Hematopoietic multipotent progenitor cell treated with erythropoietin and hydrocortisone succinate and interleukin-3 and kit ligand, for 6 days (in vitro differentiated cells): ENCODE results near the gene NLK.
A peak's percentile ranks its signal among the peaks of the same experiment; 100 is the strongest.
"Not testable (repeated sequence)": the region's sequence is repeated elsewhere in the genome, so short reads cannot be mapped to it uniquely, and the experiment has no call there.

Experiments used
- DNase-seq: peaks from one replicate; pipeline ENCODE4 v3.0.0-alpha.2; 2015

Gene NLK

GRCh38 chr17:28204751-28205150 lies 162.3 kb downstream of the NLK start:
- no peak for DNase-seq

GRCh38 chr17:28206292-28206691 lies 163.8 kb downstream of the NLK start:
- no peak for DNase-seq

GRCh38 chr17:28211811-28212210 lies 169.3 kb downstream of the NLK start:
- DNase-seq: no peak

DNA sequence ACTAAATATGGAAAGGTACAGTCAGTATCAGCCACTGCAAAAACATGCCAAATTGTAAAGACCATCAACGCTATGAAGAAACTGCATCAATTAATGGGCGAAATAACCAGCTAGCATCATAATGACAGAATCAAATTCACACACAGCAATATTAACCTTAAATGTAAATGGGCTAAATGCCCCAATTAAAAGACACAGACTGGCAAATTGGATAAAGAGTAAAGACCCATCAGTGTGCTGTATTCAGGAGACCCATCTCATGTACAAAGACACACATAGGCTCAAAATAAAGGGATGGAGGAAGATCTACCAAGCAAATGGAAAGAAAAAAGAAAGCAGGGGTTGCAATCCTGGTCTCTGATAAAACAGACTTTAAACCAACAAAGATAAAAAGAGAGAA lies 171.1 kb downstream of the NLK start:
- DNase-seq: not testable (repeated sequence)

DNA sequence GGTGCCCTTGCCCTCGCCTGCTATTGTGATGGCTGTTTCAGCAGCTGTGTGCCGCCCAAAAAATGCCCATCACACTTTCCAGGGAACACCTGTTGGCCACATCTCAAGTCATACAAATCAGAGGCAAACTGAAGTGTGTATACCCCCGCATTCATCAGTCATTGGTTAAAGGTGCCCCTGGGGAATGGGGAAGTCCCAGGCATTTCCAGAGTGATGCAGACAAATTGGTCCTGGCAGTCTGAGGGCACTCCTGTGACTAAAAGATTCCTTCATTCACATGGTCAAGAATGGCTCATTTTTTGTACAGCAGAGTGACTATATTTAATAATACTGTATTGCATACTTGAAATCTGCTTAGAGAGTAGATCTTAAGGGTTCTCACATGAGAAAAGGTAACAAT lies 173.6 kb downstream of the NLK start:
- no peak for DNase-seq

- DNase-seq: peak; percentile 61
Observed at GRCh38 chr17:28216528-28216927, 174.1 kb downstream of the NLK start.

- no peak for DNase-seq
Observed at GRCh38 chr17:28219771-28220170, 177.3 kb downstream of the NLK start.

DNA sequence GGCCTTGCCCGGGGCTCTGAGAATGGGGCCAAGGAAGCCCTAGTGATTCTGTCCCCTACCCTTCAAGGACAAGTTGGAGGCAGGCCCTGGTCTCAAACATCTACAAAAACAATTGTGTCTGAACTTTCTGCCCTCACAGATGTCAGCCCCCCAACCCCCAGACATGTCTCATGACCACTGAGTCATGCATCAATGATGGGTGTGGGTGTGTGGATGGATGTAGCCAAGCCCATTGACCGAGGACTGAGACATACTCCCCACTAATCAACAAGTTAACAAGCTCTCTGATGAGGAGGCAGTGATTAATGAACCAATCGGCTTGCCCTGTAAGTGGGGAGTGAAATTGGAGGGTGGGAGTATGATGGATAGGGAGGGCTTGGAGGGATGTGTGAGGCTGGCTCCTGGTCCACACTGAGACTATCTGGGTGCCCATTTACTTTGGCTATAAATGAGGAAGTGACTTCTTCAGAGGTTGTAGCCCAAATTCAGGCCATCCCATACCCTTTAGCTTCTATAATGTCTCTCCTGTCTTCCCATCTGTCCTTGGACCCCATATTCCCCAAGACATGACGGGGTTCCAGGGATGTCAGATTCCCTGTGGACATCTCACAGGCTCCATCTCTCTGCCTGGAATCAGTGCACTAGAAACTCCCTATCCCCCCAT lies 179.4 kb downstream of the NLK start:
- no peak for DNase-seq

DNA sequence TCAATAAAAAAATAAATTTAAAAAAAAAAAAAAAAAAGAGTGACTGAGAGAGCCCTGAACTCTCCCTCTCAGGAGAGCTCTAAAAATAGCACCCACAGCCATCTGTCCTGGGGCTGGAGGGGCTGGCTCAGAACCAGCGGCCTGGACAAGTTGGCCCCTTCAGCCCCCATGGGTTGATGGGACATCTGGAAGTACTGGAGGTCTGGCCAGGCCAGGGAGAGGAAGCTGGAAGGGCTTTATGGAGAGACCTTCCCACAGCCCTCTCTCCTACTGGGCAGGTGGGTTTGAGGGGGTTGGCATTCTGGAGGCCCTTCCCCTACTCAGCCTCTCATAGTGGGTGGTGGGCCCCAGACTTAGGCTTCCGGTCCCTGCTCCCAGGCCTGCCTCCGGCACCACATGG lies 182.8 kb downstream of the NLK start:
- DNase-seq: no peak

- DNase-seq: no peak
Observed at GRCh38 chr17:28225867-28226266, 183.4 kb downstream of the NLK start.

DNA sequence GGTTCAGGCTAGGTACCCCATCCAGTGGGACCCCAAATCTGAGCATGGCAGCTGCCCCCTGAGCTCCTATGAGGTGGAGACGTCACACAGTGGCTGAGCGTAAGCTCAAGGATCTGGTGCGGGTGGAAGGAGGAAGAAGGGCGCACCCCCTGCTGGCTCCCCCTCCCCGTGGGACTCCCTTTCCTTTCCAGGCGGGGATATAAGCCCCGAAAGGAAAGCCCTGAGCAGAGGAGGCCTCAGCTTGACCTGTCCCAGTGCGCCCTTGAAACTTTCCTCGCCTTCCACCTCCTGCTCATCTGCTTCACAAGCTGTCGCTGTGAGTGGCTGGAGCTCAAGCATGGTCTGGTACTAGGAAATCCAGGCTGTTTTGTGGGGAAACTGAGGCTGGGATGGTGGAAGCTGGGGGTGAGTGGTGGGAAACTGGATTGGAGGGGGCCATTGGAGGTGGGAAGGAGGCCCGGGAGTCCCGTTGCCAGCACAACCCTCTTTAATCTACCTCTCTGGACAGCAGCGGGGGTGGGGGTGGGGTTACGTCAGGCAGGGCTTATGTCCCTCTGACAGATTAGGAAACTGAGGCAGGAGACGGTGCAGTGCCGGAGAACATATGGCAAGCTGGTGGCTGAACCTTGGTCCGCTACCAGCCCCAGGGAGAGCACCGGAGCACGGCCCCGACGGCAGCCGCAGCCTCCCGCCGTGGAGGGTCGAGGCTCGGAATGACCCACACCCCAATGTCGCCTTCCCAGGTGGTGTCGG lies 184.3 kb downstream of the NLK start:
- DNase-seq: no peak

- peak; percentile 85 for DNase-seq
Observed at GRCh38 chr17:28227316-28228108, 185.0 kb downstream of the NLK start.

DNA sequence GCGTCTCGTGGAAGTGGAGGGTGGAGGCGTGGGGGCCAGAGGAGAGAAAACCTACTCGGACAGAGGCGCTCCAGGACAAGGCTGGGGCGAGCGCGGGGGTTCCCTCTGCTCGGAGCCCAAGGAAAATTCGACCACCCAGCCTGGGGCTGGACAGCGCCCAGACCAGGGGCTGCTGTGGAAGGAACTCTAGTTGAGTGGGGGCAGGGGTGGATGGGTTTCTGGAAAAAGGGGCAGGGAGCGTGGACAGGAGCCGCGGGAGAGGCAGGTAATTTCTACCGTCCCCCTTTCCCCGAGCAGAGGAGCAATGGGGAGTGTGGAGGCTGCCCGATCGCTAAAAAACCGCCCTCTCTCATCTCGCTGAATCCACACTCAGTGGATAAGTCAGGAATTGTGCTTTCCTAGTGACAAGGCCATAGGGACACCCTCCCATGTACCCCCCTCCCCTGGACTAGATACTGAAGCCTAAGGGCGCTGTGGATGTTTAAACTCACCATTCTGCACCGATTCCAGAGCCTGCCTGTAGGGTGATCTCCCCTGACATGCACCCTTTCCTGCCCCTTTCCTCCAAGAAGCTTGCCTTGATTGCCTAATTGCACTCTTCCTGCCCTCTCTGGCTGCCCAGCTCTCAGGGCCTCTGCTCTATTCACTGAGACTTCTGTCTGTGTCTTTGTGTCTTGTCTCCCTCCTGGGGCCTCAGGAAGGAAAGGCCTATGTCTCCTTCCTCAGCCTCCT lies 185.8 kb downstream of the NLK start:
- peak; percentile 50 for DNase-seq

DNA sequence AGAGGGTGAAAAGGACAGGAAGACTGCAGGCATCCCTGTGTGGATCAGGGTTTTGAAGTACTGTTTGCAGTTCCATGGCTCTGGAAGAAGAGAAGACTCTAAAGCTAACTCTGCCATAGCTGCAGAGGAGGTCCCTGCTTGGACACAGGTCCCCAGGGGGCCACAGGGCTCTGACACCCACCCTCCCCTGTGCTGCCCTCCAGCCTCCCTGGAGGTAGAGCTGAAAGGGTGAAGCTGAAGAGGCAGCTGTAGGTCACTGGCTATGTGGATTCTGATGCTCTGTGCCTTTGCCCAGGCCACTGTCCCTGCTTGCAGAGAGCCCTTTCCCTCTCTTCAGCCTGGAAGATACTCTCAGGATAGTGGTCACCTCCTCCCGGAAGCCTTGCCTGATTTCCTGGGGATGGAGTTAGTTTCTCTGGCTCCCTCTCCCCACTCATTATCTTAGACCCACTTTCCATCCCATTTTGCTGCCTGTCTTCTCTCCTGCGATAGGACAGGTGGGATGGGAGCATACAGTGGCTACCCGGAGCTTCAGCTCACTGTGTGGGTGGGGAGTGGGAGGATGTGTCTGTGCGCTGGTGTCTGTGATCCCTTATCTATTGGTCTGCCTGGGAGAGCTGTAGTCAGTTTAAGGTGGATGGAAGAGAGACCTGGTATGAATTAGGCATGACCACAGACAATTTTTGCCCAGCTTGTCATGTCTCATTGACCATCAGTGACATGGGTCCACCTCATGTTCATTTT lies 186.7 kb downstream of the NLK start:
- no peak for DNase-seq

GRCh38 chr17:28230011-28230410 lies 187.5 kb downstream of the NLK start:
- peak; percentile 58 for DNase-seq

DNA sequence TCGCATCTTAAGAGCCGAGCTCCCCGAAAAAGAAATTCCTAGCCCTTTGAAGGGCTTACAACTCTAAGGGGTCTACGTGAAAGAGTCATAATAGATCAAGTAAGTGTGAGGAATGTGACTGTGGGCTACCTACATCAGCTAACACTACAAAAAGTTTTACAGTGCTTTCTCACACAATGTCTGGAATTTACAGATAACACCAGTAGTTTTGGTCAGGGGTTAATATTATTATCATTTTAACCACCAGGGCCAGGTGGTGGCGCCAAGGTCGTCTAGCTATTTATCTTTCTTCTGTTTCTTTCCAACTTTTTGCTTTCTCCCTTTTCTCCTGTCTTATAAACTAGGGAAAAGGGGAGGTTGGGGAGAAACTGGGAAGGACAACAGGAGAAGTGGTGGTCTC lies 188.1 kb downstream of the NLK start:
- DNase-seq: peak; percentile 74

DNA sequence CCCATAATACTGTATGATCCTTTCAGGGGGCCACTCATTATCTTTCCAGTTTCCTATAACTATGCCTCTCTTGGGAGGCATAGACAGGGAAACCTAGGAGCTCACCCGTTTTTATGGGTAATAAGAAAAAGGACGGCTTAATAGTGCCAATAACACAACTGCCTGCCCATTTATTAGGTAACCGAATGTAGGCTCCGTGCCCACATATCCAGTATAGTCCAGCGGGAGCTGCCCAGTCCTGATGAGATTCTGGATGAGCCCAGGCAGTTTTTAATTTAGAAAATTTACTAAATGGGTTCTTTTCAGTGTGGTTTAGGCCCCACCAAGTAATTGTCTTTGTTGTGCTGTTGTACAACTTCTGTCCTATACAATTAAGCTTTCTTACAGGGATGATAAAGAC lies 189.1 kb downstream of the NLK start:
- not testable (repeated sequence) for DNase-seq

- peak; percentile 27 for DNase-seq
Observed at GRCh38 chr17:28232966-28233870, 190.7 kb downstream of the NLK start.

DNA sequence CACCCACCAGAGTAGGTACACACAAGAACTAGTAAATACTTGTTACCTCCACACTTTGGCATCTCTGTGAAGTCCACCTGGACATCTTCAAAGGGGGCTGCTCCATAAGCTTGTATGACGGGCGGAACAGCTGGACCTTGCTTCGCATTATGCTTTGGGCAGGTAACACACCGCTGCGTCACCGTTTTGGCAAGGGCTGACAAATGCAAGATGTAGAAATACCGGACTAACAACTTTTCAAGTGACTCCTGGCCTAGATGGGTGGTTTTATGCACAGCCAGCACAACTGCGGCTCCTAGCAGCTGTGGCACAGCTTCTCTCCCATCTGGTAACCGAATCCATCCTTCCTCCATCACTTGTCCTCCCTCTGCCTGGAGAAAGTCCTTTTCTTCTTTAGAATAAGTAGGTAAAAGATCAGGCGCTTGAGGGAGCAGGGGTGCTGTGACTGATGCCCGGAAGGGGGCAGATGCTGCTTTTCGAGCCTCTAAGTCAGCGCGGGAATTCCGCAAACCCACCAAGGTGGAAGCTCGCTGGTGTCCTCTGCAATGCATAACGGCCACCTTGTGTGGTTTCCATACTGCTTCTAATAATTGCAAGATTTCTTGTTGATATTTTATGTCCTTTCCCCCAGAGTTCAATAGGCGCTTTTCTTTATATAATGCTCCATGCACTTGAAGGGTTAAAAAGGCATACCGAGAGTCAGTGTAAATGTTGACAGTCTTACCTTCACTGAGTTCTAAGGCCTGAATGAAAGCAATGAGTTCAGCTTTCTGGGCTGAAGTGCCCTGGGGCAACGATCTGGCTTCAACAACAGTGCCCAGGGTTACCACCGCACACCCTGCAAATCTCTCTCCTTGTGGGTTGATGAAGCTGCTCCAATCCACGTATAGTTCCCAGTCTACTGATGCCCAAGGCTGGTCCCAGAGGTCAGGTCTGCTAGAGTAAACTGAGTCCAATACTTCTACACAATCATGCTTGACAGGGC lies 191.7 kb downstream of the NLK start:
- DNase-seq: not testable (repeated sequence)
